HT1080 (cell line): ENCODE measurements around the gene SESN1. TPM values are rescaled to one million over a fixed set of nuclear protein-coding genes. Genes with fewer than 3 reads are reported as not detected.

ENCODE experiments used
- DNase-seq: peaks from one replicate; pipeline ENCODE4 v3.0.0-alpha.2; 2015; ENCODE audit warnings: low read depth
- small RNA-seq: library from RNA; depleted of rRNA; stranded (forward); fragments of <200 nt; gene quantifications from one replicate; pipeline ENCODE3, GENCODE V24; 2014
- total RNA-seq: library from RNA; depleted of rRNA; stranded (reverse); fragments of >200 nt; shearing (Covaris generic); gene quantifications from 2 replicates; pipeline ENCODE4 v1.2.3, GENCODE V29; 2014; rRNA removed

SESN1 gene
- total RNA-seq, 1 experiment from 2014 or later: 26.1 TPM

GRCh38 chr6:108941859-108942258 is 152.8 kb downstream of the SESN1 start:
- no peak for DNase-seq

DNA sequence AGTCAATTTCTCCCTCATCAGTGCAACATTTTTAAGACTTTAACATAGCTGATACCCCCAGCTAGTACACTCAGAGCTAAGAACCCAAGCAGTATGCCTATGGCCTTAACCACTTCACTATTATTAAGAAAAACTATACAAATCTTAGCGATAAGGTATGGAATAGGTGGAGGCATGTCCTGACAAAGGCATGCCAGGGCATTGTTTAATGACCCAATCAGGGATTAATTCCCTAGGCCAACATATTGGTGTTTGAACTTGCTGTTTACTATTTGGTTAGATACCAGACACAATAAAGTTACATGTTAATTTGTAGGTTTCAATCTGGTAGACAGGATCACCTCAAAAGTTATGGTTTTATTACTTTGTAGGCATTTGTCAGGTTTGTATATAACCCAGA is 153.4 kb downstream of the SESN1 start:
- DNase-seq: no peak

GRCh38 chr6:108940741-108941140 is 153.9 kb downstream of the SESN1 start:
- no peak for DNase-seq

DNA sequence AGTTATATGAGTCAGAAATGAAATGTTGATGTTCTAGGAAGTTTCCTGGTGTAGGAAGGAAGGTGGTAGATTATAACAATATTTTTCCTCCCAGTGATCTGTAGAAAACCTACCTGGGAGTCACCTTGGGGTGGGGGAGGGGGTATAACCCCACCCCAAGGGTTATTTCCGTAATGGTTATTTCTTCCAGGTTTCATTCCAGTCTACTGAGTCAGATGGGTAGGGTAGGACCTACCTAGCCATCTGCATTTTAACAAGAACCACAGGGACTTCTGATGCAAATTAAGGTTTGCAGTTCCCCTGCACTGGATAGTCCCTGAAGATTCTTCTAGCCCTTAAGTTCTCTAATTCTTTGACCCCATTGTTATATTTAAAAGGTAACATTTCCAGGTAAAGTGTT is 157.5 kb downstream of the SESN1 start:
- DNase-seq: no peak

Small RNA genes lying within 50 kb of the gene (small RNA-seq; reads per million reads assigned to genes)
- not detected for gene RNU6-653P

Other genes starting within 250 kb of the SESN1 start
- gene ARMC2, start 246.4 kb downstream of the SESN1 start, total RNA-seq: 0.17 and 1.3 TPM in 2 replicates
- gene CEP57L1, start 661 bp upstream of the SESN1 start, total RNA-seq: 17.1 and 25.5 TPM in 2 replicates